WTC11 (cell line): ENCODE measurements around the gene NCAM2. TPM values are rescaled to one million over a fixed set of nuclear protein-coding genes. Genes with fewer than 3 reads are reported as not detected.

Experiments
- ATAC-seq: fragments of 200-7000 bp; cut with Tn5 transposase; 2 replicates; pipeline ENCODE4 v1.10.0; 2021; ENCODE audit warnings: mild to moderate bottlenecking, moderate library complexity
- CTCF ChIA-PET: fragments of 300-600 bp; sonication (Branson Sonifier 250); formaldehyde crosslinking; loops from one replicate; lab custom pipeline; 2021; ENCODE audit warnings: antibody characterized with exemption; lab: Charles Lee
- POLR2A ChIA-PET: fragments of 350-600 bp; sonication (Branson Sonifier 250); formaldehyde crosslinking; loops from one replicate; lab custom pipeline; 2021; ENCODE audit warnings: antibody characterized with exemption; lab: Charles Lee
- DNase-seq: peaks from one replicate; pipeline ENCODE4 v3.0.0; 2021; ENCODE audit warnings: low spot score
- H3K27ac Mint-ChIP-seq: 2 replicates; pipeline ENCODE4 v1.8.0; 2021; ENCODE audit warnings: mixed read lengths
- H3K27me3 Mint-ChIP-seq: 2 replicates; pipeline ENCODE4 v1.8.0; 2021; ENCODE audit warnings: low read depth, mild to moderate bottlenecking, moderate library complexity, mixed read lengths
- H3K36me3 Mint-ChIP-seq: 2 replicates; pipeline ENCODE4 v1.8.0; 2021; ENCODE audit warnings: mixed read lengths
- H3K4me1 Mint-ChIP-seq: 2 replicates; pipeline ENCODE4 v1.8.0; 2022; ENCODE audit warnings: mixed read lengths
- H3K4me3 Mint-ChIP-seq: 2 replicates; pipeline ENCODE4 v1.8.0; 2021; ENCODE audit warnings: mild to moderate bottlenecking, moderate library complexity, mixed read lengths
- H3K9me3 Mint-ChIP-seq: 2 replicates; pipeline ENCODE4 v1.8.0; 2021; ENCODE audit warnings: mixed read lengths
- ARID4B ChIP-seq: sonication (generic); formaldehyde crosslinking; IDR thresholded peaks from 2 replicates; pipeline ENCODE4 v1.8.0; 2023; ENCODE audit warnings: missing genetic modification reagents, mild to moderate bottlenecking, borderline replicate concordance
- ATF1 ChIP-seq: sonication (generic); formaldehyde crosslinking; IDR thresholded peaks from 2 replicates; pipeline ENCODE4 v1.8.1; 2023; ENCODE audit warnings: mild to moderate bottlenecking, moderate library complexity, missing genetic modification reagents
- CBFB ChIP-seq: sonication (generic); formaldehyde crosslinking; IDR thresholded peaks from 2 replicates; pipeline ENCODE4 v1.8.1; 2022; ENCODE audit warnings: mild to moderate bottlenecking, low read depth, missing genetic modification reagents
- ELF4 ChIP-seq: sonication (generic); formaldehyde crosslinking; IDR thresholded peaks from 2 replicates; pipeline ENCODE4 v1.8.1; 2022; ENCODE audit warnings: low read depth, mild to moderate bottlenecking, moderate library complexity, missing genetic modification reagents
- FOXJ3 ChIP-seq: sonication (generic); formaldehyde crosslinking; IDR thresholded peaks from 2 replicates; pipeline ENCODE4 v1.9.0; 2021; ENCODE audit warnings: missing genetic modification reagents, mild to moderate bottlenecking, borderline replicate concordance
- KAT7 ChIP-seq: sonication (generic); formaldehyde crosslinking; IDR thresholded peaks from 2 replicates; pipeline ENCODE4 v1.8.1; 2023; ENCODE audit warnings: missing genetic modification reagents, mild to moderate bottlenecking, borderline replicate concordance
- MXD4 ChIP-seq: fragments of 250-450 bp; sonication (Bioruptor Pico); IDR thresholded peaks from 2 replicates; pipeline ENCODE4 v1.8.0; 2021; ENCODE audit warnings: mild to moderate bottlenecking, moderate library complexity, borderline replicate concordance
- MYBL2 ChIP-seq: sonication (generic); formaldehyde crosslinking; IDR thresholded peaks from 2 replicates; pipeline ENCODE4 v1.8.1; 2023; ENCODE audit warnings: mild to moderate bottlenecking, moderate library complexity, missing genetic modification reagents
- PRDM15 ChIP-seq: sonication (generic); formaldehyde crosslinking; IDR thresholded peaks from 2 replicates; pipeline ENCODE4 v1.8.0; 2022; ENCODE audit warnings: missing genetic modification reagents
- ZBTB21 ChIP-seq: sonication (generic); formaldehyde crosslinking; IDR thresholded peaks from 2 replicates; pipeline ENCODE4 v1.8.1; 2023; ENCODE audit warnings: mild to moderate bottlenecking, missing genetic modification reagents, borderline replicate concordance
- ZMAT4 ChIP-seq: fragments of 250-450 bp; sonication (Bioruptor Pico); IDR thresholded peaks from 2 replicates; pipeline ENCODE4 v1.9.0; 2021; ENCODE audit warnings: mild to moderate bottlenecking
- ZNF121 ChIP-seq: sonication (generic); formaldehyde crosslinking; IDR thresholded peaks from 2 replicates; pipeline ENCODE4 v1.8.0; 2023; ENCODE audit warnings: missing genetic modification reagents
- ZNF232 ChIP-seq: sonication (generic); formaldehyde crosslinking; IDR thresholded peaks from 2 replicates; pipeline ENCODE4 v1.8.0; 2022; ENCODE audit warnings: mild to moderate bottlenecking, missing genetic modification reagents
- ZNF281 ChIP-seq: sonication (generic); formaldehyde crosslinking; IDR thresholded peaks from 2 replicates; pipeline ENCODE4 v1.8.0; 2023; ENCODE audit warnings: mild to moderate bottlenecking, missing genetic modification reagents
- ZNF317 ChIP-seq: sonication (generic); formaldehyde crosslinking; IDR thresholded peaks from 2 replicates; pipeline ENCODE4 v1.8.1; 2023; ENCODE audit warnings: low read depth, mild to moderate bottlenecking, moderate library complexity, missing genetic modification reagents, borderline replicate concordance
- ZNF671 ChIP-seq: fragments of 250-450 bp; sonication (Bioruptor Pico); IDR thresholded peaks from 2 replicates; pipeline ENCODE4 v1.8.0; 2021; ENCODE audit warnings: mild to moderate bottlenecking
- total RNA-seq: library from RNA; stranded (reverse); gene quantifications from 3 replicates; pipeline ENCODE4 v1.2.3, GENCODE V29; 2021
- TF ChIP-seq, protein P1 (sequence below): sonication (generic); formaldehyde crosslinking; IDR thresholded peaks from 2 replicates; pipeline ENCODE4 v1.8.0; 2023; ENCODE audit warnings: missing genetic modification reagents

Gene NCAM2
- total RNA-seq, 1 experiment from 2014 or later, result 1.6 TPM

GRCh38 chr21:21034036-21034435 is 35.8 kb downstream of the NCAM2 start (continued):
- TF ChIP-seq ARID4B (CRISPR knock-in tag), result no peak
- TF ChIP-seq ZNF121 (CRISPR knock-in tag), result no peak
- TF ChIP-seq ZNF232, result no peak
- TF ChIP-seq MXD4, result no peak
- no peak for TF ChIP-seq MYBL2

GRCh38 chr21:21039624-21040170 is 41.5 kb downstream of the NCAM2 start:
- ChIA-PET CTCF (no interaction called here), POLR2A (no interaction called here)
- Mint-ChIP-seq H3K36me3 (no peaks in the 10 kb centered on the region), H3K4me3 (no peak overlapping the region), H3K9me3 (no peaks in the 10 kb centered on the region), H3K27ac (no peak overlapping the region), H3K27me3 (no peaks in the 10 kb centered on the region), H3K4me1 (peaks cover 16% of the 10 kb centered on the region)
- no peak for ATAC-seq
- DNase-seq, result no peak
- TF ChIP-seq ZNF281 (CRISPR knock-in tag) (no peak), ZBTB21 (CRISPR knock-in tag) (no peak), ZNF671 (no peak), ELF4 (CRISPR knock-in tag) (no peak), PRDM15 (no peak), ZMAT4 (CRISPR knock-in tag) (no peak), ZNF317 (no peak), ATF1 (no peak), CBFB (CRISPR knock-in tag) (no peak), FOXJ3 (CRISPR knock-in tag) (no peak), ARID4B (CRISPR knock-in tag) (no peak), KAT7 (no peak)
- TF ChIP-seq, protein P1, sequence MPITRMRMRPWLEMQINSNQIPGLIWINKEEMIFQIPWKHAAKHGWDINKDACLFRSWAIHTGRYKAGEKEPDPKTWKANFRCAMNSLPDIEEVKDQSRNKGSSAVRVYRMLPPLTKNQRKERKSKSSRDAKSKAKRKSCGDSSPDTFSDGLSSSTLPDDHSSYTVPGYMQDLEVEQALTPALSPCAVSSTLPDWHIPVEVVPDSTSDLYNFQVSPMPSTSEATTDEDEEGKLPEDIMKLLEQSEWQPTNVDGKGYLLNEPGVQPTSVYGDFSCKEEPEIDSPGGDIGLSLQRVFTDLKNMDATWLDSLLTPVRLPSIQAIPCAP (CRISPR knock-in tag), result no peak
